GM19372 (cell line): ENCODE results near the gene UBE2M.
A peak's percentile ranks its signal among the peaks of the same experiment; 100 is the strongest.
"Not testable (repeated sequence)": the region's sequence is repeated elsewhere in the genome, so short reads cannot be mapped to it uniquely, and the experiment has no call there.

Source experiments
- ATAC-seq: cut with Tn5 transposase; IDR thresholded peaks from one replicate; pipeline ENCODE4 v1.9.1; 2021; ENCODE audit warnings: mild to moderate bottlenecking, low read depth, moderate library complexity; ENCODE audit not compliant: unreplicated experiment

The UBE2M gene

GRCh38 chr19:58543826-58544590, 14.4 kb downstream of the UBE2M start, which contains the start of gene TRIM28:
TSS of gene TRIM28 (plus strand) at chr19:58544064. CDS start at chr19:58544758, 694 bp downstream.
- peak; percentile 77 for ATAC-seq

GRCh38 chr19:58542641-58543372, 15.6 kb downstream of the UBE2M start:
- ATAC-seq: not testable (repeated sequence)

GRCh38 chr19:58539169-58539559, 19.2 kb downstream of the UBE2M start:
- ATAC-seq: not testable (repeated sequence)

GRCh38 chr19:58538257-58539168, 19.9 kb downstream of the UBE2M start:
- no peak for ATAC-seq

GRCh38 chr19:58536852-58537798, 21.3 kb downstream of the UBE2M start:
- ATAC-seq: no peak

- ATAC-seq: no peak
Observed at GRCh38 chr19:58535857-58536256, 22.6 kb downstream of the UBE2M start.

GRCh38 chr19:58531034-58531840, 27.2 kb downstream of the UBE2M start:
- ATAC-seq: no peak

GRCh38 chr19:58529405-58529804, 29.0 kb downstream of the UBE2M start:
- ATAC-seq: no peak

GRCh38 chr19:58522709-58523108, 35.7 kb downstream of the UBE2M start:
- ATAC-seq: no peak

GRCh38 chr19:58521651-58522050, 36.8 kb downstream of the UBE2M start:
- ATAC-seq: no peak

- no peak for ATAC-seq
Observed at GRCh38 chr19:58520257-58520599, 38.2 kb downstream of the UBE2M start.

- peak; percentile 79 for ATAC-seq
Observed at GRCh38 chr19:58519355-58520256, 38.8 kb downstream of the UBE2M start, which contains the start of gene ZBTB45. TSS of gene ZBTB45 (minus strand) at chr19:58519810. CDS start at chr19:58517673, 2,137 bp downstream.

- ATAC-seq: no peak
Observed at GRCh38 chr19:58519087-58519354, 39.4 kb downstream of the UBE2M start.

GRCh38 chr19:58518256-58519086, 39.9 kb downstream of the UBE2M start:
- no peak for ATAC-seq

GRCh38 chr19:58516964-58517833, 41.2 kb downstream of the UBE2M start:
- ATAC-seq: no peak

GRCh38 chr19:58516246-58516836, 42.1 kb downstream of the UBE2M start:
- ATAC-seq: no peak
